Endothelial cell (in vitro differentiated cells): Measurements from ENCODE around the gene DAND5. TPM values are rescaled to one million over a fixed set of nuclear protein-coding genes. Genes with fewer than 3 reads are reported as not detected.

Experiments used
- DNase-seq: peaks from one replicate; pipeline ENCODE4 v3.0.0; 2021; ENCODE audit warnings: low spot score
- H3K27ac Mint-ChIP-seq: one replicate; pipeline ENCODE4 v1.8.0; 2021; ENCODE audit warnings: mixed read lengths, inconsistent platforms; ENCODE audit not compliant: unreplicated experiment
- H3K27me3 Mint-ChIP-seq: one replicate; pipeline ENCODE4 v1.8.0; 2021; ENCODE audit warnings: mild to moderate bottlenecking, moderate library complexity, mixed read lengths, inconsistent platforms; ENCODE audit not compliant: unreplicated experiment
- H3K36me3 Mint-ChIP-seq: one replicate; pipeline ENCODE4 v1.8.0; 2021; ENCODE audit warnings: mild to moderate bottlenecking, low read depth, mixed read lengths, inconsistent platforms; ENCODE audit not compliant: unreplicated experiment
- H3K4me1 Mint-ChIP-seq: one replicate; pipeline ENCODE4 v1.8.0; 2021; ENCODE audit warnings: mild to moderate bottlenecking, mixed read lengths, inconsistent platforms; ENCODE audit not compliant: unreplicated experiment
- H3K4me3 Mint-ChIP-seq: one replicate; pipeline ENCODE4 v1.8.0; 2021; ENCODE audit warnings: mild to moderate bottlenecking, mixed read lengths, inconsistent platforms; ENCODE audit not compliant: unreplicated experiment
- H3K9me3 Mint-ChIP-seq: one replicate; pipeline ENCODE4 v1.8.0; 2021; ENCODE audit warnings: mixed read lengths, inconsistent platforms; ENCODE audit not compliant: unreplicated experiment
- CTCF ChIP-seq: fragments of 200-600 bp; sonication (generic); IDR thresholded peaks from one replicate; pipeline ENCODE4 v1.5.0; 2021; ENCODE audit warnings: antibody characterized with exemption; ENCODE audit not compliant: unreplicated experiment
- total RNA-seq: library from RNA; stranded (reverse); fragmentation: NEBNext Ultra II Directional; extraction: Animal tissue kit (Norgen Biotek cat#: 25700); gene quantifications from one replicate; pipeline ENCODE4 v1.2.1, GENCODE V29; 2021; ENCODE audit not compliant: unreplicated experiment

DAND5 gene
- total RNA-seq, 1 donor from 2014 or later, result 0.69 TPM

- no peak for TF ChIP-seq CTCF
- no peak for DNase-seq
- Mint-ChIP-seq H3K27ac (no peak overlapping the region), H3K4me3 (peak overlapping the region; percentile 49), H3K4me1 (peaks cover 40% of the 10 kb centered on the region), H3K9me3 (no peaks in the 10 kb centered on the region), H3K27me3 (peaks cover 46% of the 10 kb centered on the region), H3K36me3 (no peaks in the 10 kb centered on the region)
Measured at GRCh38 chr19:13014101-13014920, 44.9 kb downstream of the DAND5 start.

GRCh38 chr19:13014921-13015280 lies 45.5 kb downstream of the DAND5 start:
- Mint-ChIP-seq H3K4me3 (no peak overlapping the region), H3K27ac (no peak overlapping the region), H3K4me1 (peaks cover 46% of the 10 kb centered on the region), H3K9me3 (no peaks in the 10 kb centered on the region), H3K36me3 (no peaks in the 10 kb centered on the region), H3K27me3 (peaks cover 46% of the 10 kb centered on the region)
- no peak for TF ChIP-seq CTCF
- no peak for DNase-seq

- H3K9me3 Mint-ChIP-seq, result no peaks in the 10 kb centered on the region
- no peaks in the 10 kb centered on the region for H3K36me3 Mint-ChIP-seq
- TF ChIP-seq CTCF, result no peak
- no peak for DNase-seq
- peaks cover 47% of the 10 kb centered on the region for H3K27me3 Mint-ChIP-seq
- no peak overlapping the region for H3K27ac Mint-ChIP-seq
- H3K4me3 Mint-ChIP-seq, result no peak overlapping the region
- H3K4me1 Mint-ChIP-seq, result peaks cover 51% of the 10 kb centered on the region
Measured at GRCh38 chr19:13015361-13016223, 46.2 kb downstream of the DAND5 start.

- no peaks in the 10 kb centered on the region for H3K9me3 Mint-ChIP-seq
- peaks cover 56% of the 10 kb centered on the region for H3K4me1 Mint-ChIP-seq
- H3K27me3 Mint-ChIP-seq, result peaks cover 47% of the 10 kb centered on the region
Measured at GRCh38 chr19:13016245-13016627, 46.9 kb downstream of the DAND5 start.

More at GRCh38 chr19:13016245-13016627, 46.9 kb downstream of the DAND5 start:
- H3K27ac Mint-ChIP-seq, result no peak overlapping the region
- no peak for TF ChIP-seq CTCF
- no peaks in the 10 kb centered on the region for H3K36me3 Mint-ChIP-seq
- H3K4me3 Mint-ChIP-seq, result peak overlapping the region; percentile 27
- DNase-seq, result no peak
